ENCODE data around the gene IQSEC3.

- TF ChIP-seq CTCF (conservative IDR thresholded peaks at IDR 0.05; ENCODE audit: low read depth, low read length), result no peak
- no peak for TF ChIP-seq EZH2 (IDR thresholded peaks at IDR 0.05; ENCODE audit: borderline replicate concordance, low read depth, low read length, poor library complexity, severe bottlenecking)
These were observed 123.0 kb downstream of the IQSEC3 start for GRCh38 chr12:189622-189962.

Data from A673 (cell line).